K562 (cell line): ENCODE measurements around the gene LRRC10B. TPM values are rescaled to one million over a fixed set of nuclear protein-coding genes. Genes with fewer than 3 reads are reported as not detected.

Experiments used
- ATAC-seq: fragments of 200-7000 bp; cut with Tn5 transposase; 3 replicates; pipeline ENCODE4 v1.9.1; 2020; ENCODE audit warnings: moderate library complexity
- BruUV-seq: library from RNA; stranded (reverse); fragments of 400-500 nt; replicated peaks from 2 replicates; lab custom pipeline; 2021; lab: Mats Ljungman, UMichigan
- CTCF ChIA-PET: fragments of 300-600 bp; formaldehyde crosslinking; extraction: SDS; loops from one replicate; lab custom pipeline; 2021; ENCODE audit warnings: low intra/inter-chr PET ratio; lab: Yijun Ruan, JAX
- POLR2A ChIA-PET: fragments of 300-600, 350-650 bp; sonication (Branson Sonifier 250); formaldehyde crosslinking; extraction: SDS; loops from one replicate; lab custom pipeline; 2021; ENCODE audit warnings: antibody characterized with exemption, inconsistent platforms; lab: Yijun Ruan, JAX
- DNase-seq, 4 experiments: peaks; one replicate each; pipeline versions ENCODE4 v3.0.0 to v3.0.0-alpha.2; 2011 to 2018; ENCODE audit warnings: low spot score in 3 of 4, mixed read lengths in 3 of 4; ENCODE audit errors: extremely low read depth in 1 of 4
- FAIRE-seq: peaks from 2 replicates; lab custom pipeline; 2011; peaks lifted over from hg19 to GRCh38; lab: Jason Lieb, UNC
- H2AFZ ChIP-seq: 2 replicates; pipeline ENCODE4 v1.6.0; 2011; ENCODE audit warnings: low read depth, low read length, control low read depth, inconsistent platforms
- H3K27ac ChIP-seq: fragments of 200-600 bp; 3 replicates; pipeline ENCODE4 v1.8.0; 2011; ENCODE audit warnings: low read depth, mild to moderate bottlenecking, control low read depth, inconsistent platforms, low read length, moderate library complexity, mixed read lengths; ENCODE audit errors: extremely low read depth
- H3K27me3 ChIP-seq, 2 experiments: fragments of 300-600 bp in 1 of 2; 2 replicates in 1 of 2; 3 replicates in 1 of 2; pipeline versions ENCODE4 v1.6.0 to v1.8.0; 2011; ENCODE audit warnings: inconsistent platforms in 2 of 2, low read length in 2 of 2, mild to moderate bottlenecking in 1 of 2, mixed read lengths in 1 of 2, moderate library complexity in 1 of 2; ENCODE audit not compliant: control insufficient read depth in 2 of 2, insufficient read depth in 2 of 2
- H3K36me3 ChIP-seq: fragments of 300-600 bp; 3 replicates; pipeline ENCODE4 v1.8.0; 2011; ENCODE audit warnings: mild to moderate bottlenecking, low read length, inconsistent platforms; ENCODE audit not compliant: control insufficient read depth, insufficient read depth
- H3K4me1 ChIP-seq, 2 experiments: fragments of 200-600 bp in 1 of 2; replicated peaks in 1 of 2; 2 replicates in 1 of 2; 3 replicates in 1 of 2; pipeline versions ENCODE4 v1.5.1 to v1.8.0; 2011; ENCODE audit warnings: inconsistent platforms in 2 of 2, low read length in 2 of 2, mild to moderate bottlenecking in 1 of 2, mixed read lengths in 1 of 2, moderate library complexity in 1 of 2; ENCODE audit not compliant: control insufficient read depth in 2 of 2, insufficient read depth in 2 of 2
- H3K4me2 ChIP-seq: 2 replicates; pipeline ENCODE4 v1.6.1; 2011; ENCODE audit warnings: low read length, control low read depth, inconsistent platforms, mixed read lengths; ENCODE audit not compliant: insufficient read depth
- H3K4me3 ChIP-seq: fragments of 200-600 bp; sonication (generic), shearing (Covaris generic); 2 replicates; pipeline ENCODE4 v1.5.1; 2016; ENCODE audit warnings: control low read depth, inconsistent platforms
- H3K79me2 ChIP-seq: fragments of 200-600 bp; 3 replicates; pipeline ENCODE4 v1.8.0; 2011; ENCODE audit warnings: low read length, inconsistent platforms; ENCODE audit not compliant: control insufficient read depth, insufficient read depth
- H3K9ac ChIP-seq, 2 experiments: 2 replicates each; pipeline versions ENCODE4 v1.6.0 to v1.6.1; 2011; ENCODE audit warnings: low read depth in 2 of 2, low read length in 2 of 2, control low read depth in 1 of 2, inconsistent platforms in 1 of 2, mild to moderate bottlenecking in 1 of 2, mixed read lengths in 1 of 2; ENCODE audit not compliant: insufficient read depth in 1 of 2
- H3K9me1 ChIP-seq: one replicate; pipeline ENCODE4 v1.6.0; 2011; ENCODE audit warnings: inconsistent platforms, mild to moderate bottlenecking, low read length, moderate library complexity; ENCODE audit not compliant: control insufficient read depth, insufficient read depth
- H3K9me3 ChIP-seq: replicated peaks from 2 replicates; pipeline ENCODE4 v1.5.1; 2011; ENCODE audit warnings: low read depth, low read length, inconsistent platforms; ENCODE audit not compliant: control insufficient read depth, insufficient read depth
- H4K20me1 ChIP-seq: replicated peaks from 2 replicates; pipeline ENCODE4 v1.6.1; 2011; ENCODE audit warnings: low read length, inconsistent platforms, mixed read lengths; ENCODE audit not compliant: control insufficient read depth, insufficient read depth
- ELF2 ChIP-seq: fragments of 250-450 bp; sonication (Bioruptor Pico); IDR thresholded peaks from 2 replicates; pipeline ENCODE4 v1.5.0; 2021; ENCODE audit warnings: mild to moderate bottlenecking
- LEF1 ChIP-seq: fragments of 450-650 bp; IDR thresholded peaks from 2 replicates; pipeline ENCODE4 v1.6.1; 2016; ENCODE audit warnings: mild to moderate bottlenecking
- MCM2 ChIP-seq: fragments of 450-650 bp; IDR thresholded peaks from 2 replicates; pipeline ENCODE4 v1.6.1; 2017; ENCODE audit warnings: low read depth, mild to moderate bottlenecking
- MXI1 ChIP-seq: IDR thresholded peaks from 2 replicates; pipeline ENCODE4 v1.6.1; 2011; ENCODE audit warnings: low read depth, mild to moderate bottlenecking, improper control_type of control experiment, low read length
- PTBP1 ChIP-seq: fragments of 200-400 bp; formaldehyde crosslinking; IDR thresholded peaks from 2 replicates; pipeline ENCODE4 v1.6.1; 2017; ENCODE audit warnings: low read depth, low read length
- PTRF ChIP-seq: fragments of 450-650 bp; IDR thresholded peaks from 2 replicates; pipeline ENCODE4 v1.6.1; 2016; ENCODE audit warnings: mild to moderate bottlenecking, missing genetic modification characterization, missing compliant biosample characterization
- RBM34 ChIP-seq: fragments of 200-400 bp; formaldehyde crosslinking; IDR thresholded peaks from 2 replicates; pipeline ENCODE4 v1.6.1; 2018; ENCODE audit warnings: low read length, borderline replicate concordance; ENCODE audit not compliant: insufficient read depth
- ZNF134 ChIP-seq: fragments of 250-450 bp; sonication (Bioruptor Pico); conservative IDR thresholded peaks from 2 replicates; pipeline ENCODE4 v1.4.0; 2020
- ZNF224 ChIP-seq: sonication (generic); formaldehyde crosslinking; IDR thresholded peaks from 2 replicates; pipeline ENCODE4 v1.8.0; 2022; ENCODE audit warnings: mild to moderate bottlenecking, missing genetic modification reagents
- WGBS: fragments of 100-300 bp; shearing (Covaris generic); methylation state at CpG from one replicate; pipeline ENCODE4 v1.1.6; 2016; ENCODE audit warnings: low coverage, mixed read lengths; ENCODE audit not compliant: insufficient coverage; ENCODE audit errors: missing lambda C conversion rate; 5-methylcytosine and 5-hydroxymethylcytosine counted together
- in situ Hi-C: fragments of 300-500 bp; cut with MboI; formaldehyde crosslinking; loops from 4 replicates; pipeline ENCODE4 v1.15.0; 2018; ENCODE audit warnings: inconsistent platforms, mixed read lengths
- intact Hi-C: fragments of 100-400 bp; cut with micrococcal nuclease; formaldehyde crosslinking; loops from 2 replicates; pipeline ENCODE4 v1.14.2; 2022
- polyA plus RNA-seq, 8 experiments: library from polyadenylated mRNA; depleted of rRNA in 4 of 8; stranded (reverse) in 5 of 8; unstranded in 3 of 8; fragments of >200 nt; fragmentation: Nextera tagmentation in 2 of 8; fragmentation: Illumina TruSeq in 1 of 8; extraction: Ambion mirVana in 2 of 8; extraction: Trizol in 1 of 8; gene quantifications; 2 replicates each; pipeline versions ENCODE4 v1.2.1 to v1.2.3, GENCODE V29; 2011 to 2014; ENCODE audit warnings: inconsistent platforms in 1 of 8, missing spikeins in 1 of 8
- total RNA-seq, 7 experiments: library from RNA; depleted of rRNA in 6 of 7; stranded (reverse); fragments of >200 nt in 6 of 7; fragmentation: Illumina TruSeq in 2 of 7; extraction: Trizol in 2 of 7; gene quantifications; 2 replicates each; pipeline versions ENCODE4 v1.2.1 to v1.2.3, GENCODE V29; 2011 to 2021; ENCODE audit warnings: low replicate concordance in 1 of 7
- TF ChIP-seq, protein P1 (sequence below): fragments of 450-650 bp; formaldehyde crosslinking; IDR thresholded peaks from 2 replicates; pipeline ENCODE4 v1.4.0; 2020; ENCODE audit warnings: mild to moderate bottlenecking, moderate library complexity
- TF ChIP-seq, protein P2 (sequence below): fragments of 250-450 bp; sonication (Bioruptor Pico); IDR thresholded peaks from 2 replicates; pipeline ENCODE4 v1.8.0; 2021; ENCODE audit warnings: moderate library complexity, mild to moderate bottlenecking, inconsistent platforms
- TF ChIP-seq, protein P3 (sequence below): fragments of 250-450 bp; sonication (Bioruptor Pico); IDR thresholded peaks from 2 replicates; pipeline ENCODE4 v1.4.0; 2020; ENCODE audit warnings: mild to moderate bottlenecking, moderate library complexity
- TF ChIP-seq, protein P4 (sequence below): fragments of 250-450 bp; sonication (Bioruptor Pico); IDR thresholded peaks from 2 replicates; pipeline ENCODE4 v1.4.0; 2020; ENCODE audit warnings: mild to moderate bottlenecking, moderate library complexity

The LRRC10B gene
- total and polyA plus RNA-seq, 9 of the 15 experiments (the other 6 are each of a cell fraction or from before 2014, with no cell fraction given), result 0.11 TPM; not detected in 8

DNA sequence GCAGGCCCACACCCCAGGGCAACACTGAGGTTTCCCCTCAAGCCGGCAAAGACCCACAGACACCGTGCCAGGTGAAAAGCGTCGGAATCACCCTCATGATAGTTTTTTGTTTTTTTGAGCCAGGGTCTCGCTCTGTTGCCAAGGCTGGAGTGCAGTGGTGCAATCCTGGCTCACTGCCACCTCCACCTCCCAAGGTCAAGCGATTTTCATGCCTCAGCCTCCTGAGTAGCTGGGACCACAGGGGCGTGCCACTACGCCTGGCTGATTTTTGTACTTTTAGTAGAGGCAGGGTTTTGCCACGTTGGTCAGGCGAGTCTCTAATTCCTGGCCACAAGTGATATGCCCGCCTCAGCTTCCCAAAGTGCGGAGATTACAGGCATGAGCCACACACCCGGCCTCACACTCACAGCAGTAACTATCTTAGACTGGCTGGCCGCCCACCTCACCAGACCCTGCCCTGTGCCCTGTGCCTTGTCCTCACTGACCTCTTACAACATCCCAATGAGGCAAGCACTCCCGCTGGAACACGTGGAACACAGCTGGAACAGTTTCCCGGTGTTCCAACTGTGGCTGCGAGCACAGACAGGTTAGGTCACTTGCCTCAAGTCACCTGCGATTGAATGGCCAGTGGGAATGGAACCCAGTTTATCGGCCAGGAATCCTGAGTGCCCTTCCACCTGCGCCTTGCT lies 21.1 kb downstream of the LRRC10B start:
- POLR2A ChIA-PET, result no interaction called here
- intact Hi-C loops, result no loop called here
- Histone ChIP-seq H3K79me2 (no peaks in the 10 kb centered on the region), H3K4me2 (no peak overlapping the region), H3K9ac (no peak overlapping the region), H3K4me3 (no peak overlapping the region), H3K9me3 (no peaks in the 10 kb centered on the region), H4K20me1 (no peaks in the 10 kb centered on the region; the same call in none of the 2 replicates), H3K4me1 (peaks cover 0 to 6% of the 10 kb centered on the region in 2 experiments; a peak in 1 of 5 replicates), H3K27ac (no peak overlapping the region), H3K36me3 (no peaks in the 10 kb centered on the region), H3K27me3 (peaks cover 56 to 86% of the 10 kb centered on the region in 2 experiments; a peak in 4 of 5 replicates), H2AFZ (no peak overlapping the region), H3K9me1 (no peaks in the 10 kb centered on the region)
- FAIRE-seq (no peak), ATAC-seq (no peak), DNase-seq (no peak)
- in situ Hi-C loops, result no loop called here
- WGBS, result under 1% methylated on average over 21 of the region's 21 CpGs
- no TSS peak for BruUV-seq
- TF ChIP-seq ZNF134 (CRISPR knock-in tag) (no peak), MCM2 (no peak), ELF2 (CRISPR knock-in tag) (no peak), LEF1 (no peak), RBM34 (no peak), MXI1 (no peak), PTBP1 (no peak), PTRF (tag) (no peak), ZNF224 (CRISPR knock-in tag) (no peak)
- TF ChIP-seq, protein P1, sequence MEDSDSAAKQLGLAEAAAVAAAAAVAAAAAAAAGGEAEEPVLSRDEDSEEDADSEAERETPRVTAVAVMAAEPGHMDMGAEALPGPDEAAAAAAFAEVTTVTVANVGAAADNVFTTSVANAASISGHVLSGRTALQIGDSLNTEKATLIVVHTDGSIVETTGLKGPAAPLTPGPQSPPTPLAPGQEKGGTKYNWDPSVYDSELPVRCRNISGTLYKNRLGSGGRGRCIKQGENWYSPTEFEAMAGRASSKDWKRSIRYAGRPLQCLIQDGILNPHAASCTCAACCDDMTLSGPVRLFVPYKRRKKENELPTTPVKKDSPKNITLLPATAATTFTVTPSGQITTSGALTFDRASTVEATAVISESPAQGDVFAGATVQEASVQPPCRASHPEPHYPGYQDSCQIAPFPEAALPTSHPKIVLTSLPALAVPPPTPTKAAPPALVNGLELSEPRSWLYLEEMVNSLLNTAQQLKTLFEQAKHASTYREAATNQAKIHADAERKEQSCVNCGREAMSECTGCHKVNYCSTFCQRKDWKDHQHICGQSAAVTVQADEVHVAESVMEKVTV (CRISPR knock-in tag), result no peak
- TF ChIP-seq, protein P2, sequence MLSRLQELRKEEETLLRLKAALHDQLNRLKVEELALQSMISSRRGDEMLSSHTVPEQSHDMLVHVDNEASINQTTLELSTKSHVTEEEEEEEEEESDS, result no peak
- TF ChIP-seq, protein P3, sequence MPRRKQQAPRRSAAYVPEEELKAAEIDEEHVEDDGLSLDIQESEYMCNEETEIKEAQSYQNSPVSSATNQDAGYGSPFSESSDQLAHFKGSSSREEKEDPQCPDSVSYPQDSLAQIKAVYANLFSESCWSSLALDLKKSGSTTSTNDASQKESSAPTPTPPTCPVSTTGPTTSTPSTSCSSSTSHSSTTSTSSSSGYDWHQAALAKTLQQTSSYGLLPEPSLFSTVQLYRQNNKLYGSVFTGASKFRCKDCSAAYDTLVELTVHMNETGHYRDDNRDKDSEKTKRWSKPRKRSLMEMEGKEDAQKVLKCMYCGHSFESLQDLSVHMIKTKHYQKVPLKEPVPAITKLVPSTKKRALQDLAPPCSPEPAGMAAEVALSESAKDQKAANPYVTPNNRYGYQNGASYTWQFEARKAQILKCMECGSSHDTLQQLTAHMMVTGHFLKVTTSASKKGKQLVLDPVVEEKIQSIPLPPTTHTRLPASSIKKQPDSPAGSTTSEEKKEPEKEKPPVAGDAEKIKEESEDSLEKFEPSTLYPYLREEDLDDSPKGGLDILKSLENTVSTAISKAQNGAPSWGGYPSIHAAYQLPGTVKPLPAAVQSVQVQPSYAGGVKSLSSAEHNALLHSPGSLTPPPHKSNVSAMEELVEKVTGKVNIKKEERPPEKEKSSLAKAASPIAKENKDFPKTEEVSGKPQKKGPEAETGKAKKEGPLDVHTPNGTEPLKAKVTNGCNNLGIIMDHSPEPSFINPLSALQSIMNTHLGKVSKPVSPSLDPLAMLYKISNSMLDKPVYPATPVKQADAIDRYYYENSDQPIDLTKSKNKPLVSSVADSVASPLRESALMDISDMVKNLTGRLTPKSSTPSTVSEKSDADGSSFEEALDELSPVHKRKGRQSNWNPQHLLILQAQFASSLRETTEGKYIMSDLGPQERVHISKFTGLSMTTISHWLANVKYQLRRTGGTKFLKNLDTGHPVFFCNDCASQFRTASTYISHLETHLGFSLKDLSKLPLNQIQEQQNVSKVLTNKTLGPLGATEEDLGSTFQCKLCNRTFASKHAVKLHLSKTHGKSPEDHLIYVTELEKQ (CRISPR knock-in tag), result no peak
- TF ChIP-seq, protein P4, sequence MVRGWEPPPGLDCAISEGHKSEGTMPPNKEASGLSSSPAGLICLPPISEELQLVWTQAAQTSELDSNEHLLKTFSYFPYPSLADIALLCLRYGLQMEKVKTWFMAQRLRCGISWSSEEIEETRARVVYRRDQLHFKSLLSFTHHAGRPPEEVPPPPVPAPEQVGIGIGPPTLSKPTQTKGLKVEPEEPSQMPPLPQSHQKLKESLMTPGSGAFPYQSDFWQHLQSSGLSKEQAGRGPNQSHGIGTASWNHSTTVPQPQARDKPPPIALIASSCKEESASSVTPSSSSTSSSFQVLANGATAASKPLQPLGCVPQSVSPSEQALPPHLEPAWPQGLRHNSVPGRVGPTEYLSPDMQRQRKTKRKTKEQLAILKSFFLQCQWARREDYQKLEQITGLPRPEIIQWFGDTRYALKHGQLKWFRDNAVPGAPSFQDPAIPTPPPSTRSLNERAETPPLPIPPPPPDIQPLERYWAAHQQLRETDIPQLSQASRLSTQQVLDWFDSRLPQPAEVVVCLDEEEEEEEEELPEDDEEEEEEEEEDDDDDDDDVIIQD (CRISPR knock-in tag), result no peak
- CTCF ChIA-PET, result no interaction called here
